Prostate gland (tissue), 2 donors: ENCODE measurements around the gene ANKRD33. TPM values are rescaled to one million over a fixed set of nuclear protein-coding genes. Genes with fewer than 3 reads are reported as not detected.
"Not testable (repeated sequence)": the region's sequence is repeated elsewhere in the genome, so short reads cannot be mapped to it uniquely, and the experiment has no call there.

ENCODE experiments used
- DNase-seq: peaks from one replicate; pipeline ENCODE4 v3.0.0-alpha.2; 2019; ENCODE audit warnings: low spot score
- H3K27ac ChIP-seq, 2 donors: fragments of 200-600 bp; sonication (generic); 2 replicates each; pipeline ENCODE4 v1.5.1; 2017 to 2019
- H3K27me3 ChIP-seq: fragments of 200-600 bp; sonication (generic); replicated peaks from 2 replicates; pipeline ENCODE4 v1.5.1; 2019; ENCODE audit not compliant: insufficient read depth
- H3K36me3 ChIP-seq, 2 donors: fragments of 200-600 bp; sonication (generic); 1 replicate in 1 of 2; 2 replicates in 1 of 2; pipeline versions ENCODE4 v1.5.1 to v1.8.1; 2017 to 2019
- H3K4me1 ChIP-seq: fragments of 200-600 bp; sonication (generic); replicated peaks from 2 replicates; pipeline ENCODE4 v1.5.1; 2019
- H3K4me3 ChIP-seq, 2 donors: fragments of 200-600 bp; sonication (generic); 2 replicates each; pipeline ENCODE4 v1.5.1; 2017 to 2019
- H3K9me3 ChIP-seq: fragments of 200-600 bp; sonication (generic); 2 replicates; pipeline ENCODE4 v1.5.1; 2017
- CTCF ChIP-seq, 4 experiments: fragments of 200-600 bp in 2 of 4; fragments of 450-650 bp in 2 of 4; sonication (generic) in 2 of 4; IDR thresholded peaks; 1 replicate in 3 of 4; 2 replicates in 1 of 4; pipeline ENCODE4 v1.5.1; 2016 to 2019; ENCODE audit warnings: antibody characterized with exemption in 4 of 4, mild to moderate bottlenecking in 2 of 4, moderate library complexity in 2 of 4
- POLR2A ChIP-seq: fragments of 450-650 bp; IDR thresholded peaks from one replicate; pipeline ENCODE4 v1.6.1; 2016; ENCODE audit warnings: antibody characterized with exemption, mild to moderate bottlenecking
- POLR2AphosphoS5 ChIP-seq: sonication (generic); formaldehyde crosslinking; IDR thresholded peaks from one replicate; pipeline ENCODE4 v1.6.1; 2017; ENCODE audit warnings: antibody characterized with exemption
- WGBS: methylation state at CpG from one replicate; pipeline ENCODE4 v1.1.5; 2018; 5-methylcytosine and 5-hydroxymethylcytosine counted together
- intact Hi-C: fragments of 100-400 bp; cut with DNase I; formaldehyde crosslinking; loops from one replicate; pipeline ENCODE4 v1.14.2; 2022
- total RNA-seq, 2 donors: library from RNA; depleted of rRNA; stranded (reverse); fragments of >200 nt; gene quantifications; one replicate each; pipeline ENCODE4 v1.1.0, GENCODE V29; 2016

The ANKRD33 gene
- total RNA-seq, 2 donors from 2014 or later = not detected

DNA sequence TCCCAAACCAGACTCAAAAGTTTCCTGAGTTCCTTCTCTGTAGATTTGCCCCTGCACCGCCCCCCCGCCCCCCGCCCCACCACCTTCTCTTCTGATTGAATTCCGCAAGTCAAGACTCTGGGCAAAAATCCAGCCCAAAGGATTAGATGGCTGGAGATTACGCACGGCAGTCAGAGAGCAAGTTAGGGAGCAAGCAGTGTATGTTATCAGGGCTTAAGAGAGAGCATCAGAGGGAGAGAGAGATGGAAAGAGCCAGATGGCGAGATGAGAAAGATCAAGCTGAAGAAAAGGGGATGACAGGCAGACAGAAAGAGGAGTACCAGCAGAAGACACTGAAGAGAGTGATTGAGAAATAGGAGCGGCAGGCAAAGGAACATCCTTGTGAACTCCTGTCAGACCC is 13.9 kb upstream of the ANKRD33 start:
- Histone ChIP-seq H3K27ac (no peak overlapping the region), H3K4me1 (no peaks in the 10 kb centered on the region), H3K4me3 (no peak overlapping the region), H3K9me3 (no peaks in the 10 kb centered on the region), H3K27me3 (peaks cover 11% of the 10 kb centered on the region), H3K36me3 (no peaks in the 10 kb centered on the region)
- TF ChIP-seq CTCF (IDR thresholded peaks at IDR 0.05) (no peak), POLR2AphosphoS5 (no peak), POLR2A (no peak)
- no peak for DNase-seq
- WGBS = 42% methylated on average over 8 of the region's 8 CpGs
- intact Hi-C loops = loop anchor here (5.0 kb wide), 1 partner anchor 452 kb away; the partner anchor contains the start of gene SLC4A8

DNA sequence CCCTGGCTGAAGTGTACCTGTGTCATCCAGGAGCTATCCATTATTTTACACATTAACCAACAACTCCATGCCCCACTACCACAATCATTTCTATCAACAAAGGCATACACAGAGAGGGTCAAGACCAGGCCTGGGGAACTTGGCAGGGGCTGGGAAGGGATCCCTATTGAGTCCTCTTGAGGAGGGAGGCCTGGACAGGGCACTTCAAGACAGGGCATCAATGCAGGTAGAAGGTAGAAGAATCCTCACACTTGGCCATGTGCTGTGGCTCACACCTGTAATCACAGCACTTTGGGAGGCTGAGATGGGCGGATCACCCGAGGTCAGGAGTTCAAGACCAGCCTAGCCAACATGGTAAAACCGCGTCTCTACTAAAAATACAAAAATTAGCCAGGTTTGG is 13.4 kb upstream of the ANKRD33 start:
- H3K36me3 ChIP-seq = no peaks in the 10 kb centered on the region
- DNase-seq = no peak
- H3K4me3 ChIP-seq = no peak overlapping the region
- H3K9me3 ChIP-seq = no peaks in the 10 kb centered on the region
- 95% methylated on average over 4 of the region's 4 CpGs for WGBS
- TF ChIP-seq POLR2A = no peak
- H3K27me3 ChIP-seq = peaks cover 7% of the 10 kb centered on the region
- intact Hi-C loops = loop anchor here (5.0 kb wide), 1 partner anchor 452 kb away; the partner anchor contains the start of gene SLC4A8
- no peaks in the 10 kb centered on the region for H3K4me1 ChIP-seq
- H3K27ac ChIP-seq = no peak overlapping the region

DNA sequence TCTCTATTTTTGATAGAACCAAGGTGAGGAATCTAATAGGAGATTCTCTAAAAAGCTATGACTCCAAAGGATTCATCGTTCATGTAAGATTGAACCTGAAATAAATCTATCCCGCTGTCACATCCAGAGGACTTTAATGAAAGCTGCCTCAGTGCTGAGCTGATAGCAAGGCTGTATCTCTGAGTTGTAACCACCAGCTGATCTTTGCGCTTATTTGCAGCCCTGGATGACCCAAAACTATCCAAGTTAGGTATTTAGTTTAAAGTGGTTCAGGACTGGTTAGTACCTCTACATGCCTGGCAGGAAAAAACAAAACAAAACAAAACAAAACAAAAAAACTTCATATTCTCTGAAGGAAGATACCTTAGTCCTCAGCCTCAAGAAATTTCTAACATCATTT is 8.8 kb upstream of the ANKRD33 start:
- intact Hi-C loops = no loop called here
- no peaks in the 10 kb centered on the region for H3K27me3 ChIP-seq
- WGBS = 87% methylated on average over 3 of the region's 3 CpGs

GRCh38 chr12:51883295-51883694 is 4.6 kb upstream of the ANKRD33 start:
- no peaks in the 10 kb centered on the region for H3K27me3 ChIP-seq
- TF ChIP-seq POLR2AphosphoS5 = no peak
- no peak for TF ChIP-seq CTCF (IDR thresholded peaks at IDR 0.05)
- TF ChIP-seq POLR2A = no peak
- 63% methylated on average over 1 of the region's 1 CpG for WGBS
- no peak overlapping the region for H3K4me3 ChIP-seq
- H3K4me1 ChIP-seq = no peaks in the 10 kb centered on the region
- no peak overlapping the region for H3K27ac ChIP-seq
- no peaks in the 10 kb centered on the region for H3K9me3 ChIP-seq
- intact Hi-C loops = no loop called here
- no peaks in the 10 kb centered on the region for H3K36me3 ChIP-seq
- no peak for DNase-seq

More for the DNA sequence above, 8.8 kb upstream of the ANKRD33 start:
- DNase-seq = no peak
- no peak overlapping the region for H3K4me3 ChIP-seq
- no peaks in the 10 kb centered on the region for H3K36me3 ChIP-seq
- no peak for TF ChIP-seq POLR2AphosphoS5
- H3K9me3 ChIP-seq = no peaks in the 10 kb centered on the region
- no peaks in the 10 kb centered on the region for H3K4me1 ChIP-seq
- H3K27ac ChIP-seq = no peak overlapping the region

DNA sequence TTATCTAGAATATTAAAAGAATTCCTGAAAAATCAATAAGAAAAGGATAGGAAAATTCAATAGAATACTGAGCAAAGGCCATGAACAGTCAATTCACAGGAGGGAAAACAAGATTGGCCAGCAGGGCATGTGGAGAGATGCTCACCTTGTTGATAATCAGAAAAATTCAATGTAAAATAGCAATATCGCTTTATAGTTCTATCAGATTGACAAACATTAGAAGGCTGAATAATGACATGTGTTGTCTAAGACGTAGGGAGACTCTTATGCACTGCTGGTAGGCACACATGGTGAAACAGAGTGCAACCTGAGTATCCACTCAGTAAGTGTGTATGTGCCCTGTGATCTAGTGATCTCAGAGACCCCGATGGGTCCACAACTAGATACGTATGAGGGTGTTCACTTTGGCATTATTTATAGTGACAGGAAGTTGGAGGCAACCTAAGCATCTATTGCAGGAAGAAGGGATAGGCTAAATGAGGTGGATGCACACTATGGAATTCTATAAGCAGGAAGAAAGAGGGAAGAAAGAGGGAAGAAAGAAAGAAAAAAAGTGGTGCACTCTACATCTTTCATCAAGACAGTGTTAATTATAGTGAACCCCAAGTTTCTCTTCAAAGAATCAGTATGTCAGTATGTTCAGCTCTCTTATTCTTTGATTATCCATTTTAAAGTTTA is 3.8 kb upstream of the ANKRD33 start:
- Histone ChIP-seq H3K36me3 (no peaks in the 10 kb centered on the region), H3K27me3 (no peaks in the 10 kb centered on the region), H3K27ac (no peak overlapping the region), H3K9me3 (no peaks in the 10 kb centered on the region), H3K4me1 (no peaks in the 10 kb centered on the region), H3K4me3 (no peak overlapping the region)
- DNase-seq = no peak
- TF ChIP-seq CTCF (IDR thresholded peaks at IDR 0.05) (no peak), POLR2A (no peak), POLR2AphosphoS5 (no peak)
- intact Hi-C loops = no loop called here
- WGBS = 93% methylated on average over 4 of the region's 4 CpGs

GRCh38 chr12:51884676-51885229 is 3.1 kb upstream of the ANKRD33 start:
- H3K36me3 ChIP-seq = no peaks in the 10 kb centered on the region
- no peak overlapping the region for H3K4me3 ChIP-seq
- H3K4me1 ChIP-seq = no peaks in the 10 kb centered on the region
- no peak overlapping the region for H3K27ac ChIP-seq
- 88% methylated on average over 11 of the region's 11 CpGs for WGBS
- H3K9me3 ChIP-seq = no peaks in the 10 kb centered on the region
- DNase-seq = no peak
- intact Hi-C loops = no loop called here
- no peaks in the 10 kb centered on the region for H3K27me3 ChIP-seq
- no peak for TF ChIP-seq CTCF (IDR thresholded peaks at IDR 0.05)
- no peak for TF ChIP-seq POLR2AphosphoS5
- no peak for TF ChIP-seq POLR2A

DNA sequence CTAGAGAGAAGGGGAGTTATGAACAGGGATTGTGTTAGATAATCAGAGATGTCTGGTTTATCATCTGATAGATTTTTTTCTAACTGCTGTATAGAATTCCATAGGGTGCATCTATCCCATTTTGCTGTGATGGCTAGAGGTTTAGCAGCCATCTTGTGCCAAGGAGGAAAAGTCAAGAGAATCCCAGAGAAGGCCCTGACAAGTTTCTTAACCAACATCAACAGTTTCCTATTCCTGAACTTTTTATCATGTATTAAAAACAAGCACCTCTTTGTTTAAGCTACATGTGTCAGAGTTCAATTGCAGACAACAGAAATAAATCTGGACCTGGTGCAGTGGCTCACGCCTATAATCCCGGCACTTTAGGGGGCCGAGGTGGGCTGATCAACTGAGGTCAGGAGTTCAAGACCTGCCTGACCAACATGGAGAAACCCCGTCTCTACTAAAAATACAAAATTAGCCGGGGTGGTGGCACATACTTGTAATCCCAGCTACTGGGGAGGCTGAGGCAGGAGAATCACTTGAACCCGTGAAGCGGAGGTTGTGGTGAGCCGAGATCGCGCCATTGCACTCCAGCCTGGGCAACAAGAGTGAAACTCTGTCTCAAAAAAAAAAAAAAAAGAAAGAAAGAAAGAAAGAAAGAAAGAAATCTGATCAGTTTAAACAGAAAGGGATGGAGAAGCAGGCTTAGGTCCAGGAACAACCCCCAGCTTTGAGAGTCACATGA is 2.4 kb upstream of the ANKRD33 start:
- H3K4me3 ChIP-seq, H3K36me3 ChIP-seq, DNase-seq, H3K9me3 ChIP-seq, H3K27me3 ChIP-seq, intact Hi-C loops, H3K4me1 ChIP-seq: not testable (repeated sequence)
- 91% methylated on average over 10 of the region's 10 CpGs for WGBS
- peak overlapping the region; percentile 12 to 15 for H3K27ac ChIP-seq
